NOMO-1 treated with dmso at 0.1 percent for 144 hours (cell line): Measurements from ENCODE around the gene TNS1.

ENCODE experiments used
- DNase-seq: peaks from one replicate; lab custom pipeline; 2025; ENCODE audit not compliant: unreplicated experiment; lab: John Stamatoyannopoulos, UW

TNS1 gene

GRCh38 chr2:217947383-217948350 is 55.1 kb downstream of the TNS1 start:
- DNase-seq = no peak

GRCh38 chr2:217946051-217946450 is 56.7 kb downstream of the TNS1 start:
- no peak for DNase-seq

- DNase-seq = no peak
Measured at GRCh38 chr2:217945530-217945929, 57.3 kb downstream of the TNS1 start.

- DNase-seq = no peak
Measured at GRCh38 chr2:217944923-217945322, 57.9 kb downstream of the TNS1 start.

GRCh38 chr2:217944366-217944765 is 58.4 kb downstream of the TNS1 start:
- DNase-seq = no peak

GRCh38 chr2:217943446-217944321 is 59.1 kb downstream of the TNS1 start:
- DNase-seq = no peak

GRCh38 chr2:217942731-217943335 is 60.0 kb downstream of the TNS1 start:
- no peak for DNase-seq

GRCh38 chr2:217941886-217942728 is 60.7 kb downstream of the TNS1 start:
- DNase-seq = no peak

GRCh38 chr2:217941339-217941738 is 61.5 kb downstream of the TNS1 start:
- no peak for DNase-seq

- DNase-seq = no peak
Measured at GRCh38 chr2:217940261-217941220, 62.3 kb downstream of the TNS1 start.

GRCh38 chr2:217939629-217940245 is 63.1 kb downstream of the TNS1 start:
- DNase-seq = no peak

- DNase-seq = no peak
Measured at GRCh38 chr2:217939220-217939619, 63.6 kb downstream of the TNS1 start.

- no peak for DNase-seq
Measured at GRCh38 chr2:217938036-217938435, 64.8 kb downstream of the TNS1 start.

- DNase-seq = no peak
Measured at GRCh38 chr2:217937446-217937845, 65.3 kb downstream of the TNS1 start.

GRCh38 chr2:217936952-217937351 is 65.8 kb downstream of the TNS1 start:
- DNase-seq = no peak

GRCh38 chr2:217935901-217936684 is 66.7 kb downstream of the TNS1 start:
- no peak for DNase-seq

- DNase-seq = no peak
Measured at GRCh38 chr2:217935235-217935879, 67.4 kb downstream of the TNS1 start.
